Memory B cell (primary cell): ENCODE results near the gene SEMA6D.

Source experiments
- ATAC-seq: fragments of 150-1000 bp; cut with Tn5 transposase; 2 replicates; pipeline ENCODE4 v1.10.0; 2021; ENCODE audit warnings: low read depth, mild to moderate bottlenecking, moderate library complexity
- DNase-seq, 2 donors: peaks; one replicate each; pipeline ENCODE4 v3.0.0; 2022; ENCODE audit warnings: low spot score in 2 of 2
- H3K27ac Mint-ChIP-seq: one replicate; pipeline ENCODE4 v1.8.0; 2022; ENCODE audit warnings: mild to moderate bottlenecking, moderate library complexity, mixed read lengths
- H3K27me3 Mint-ChIP-seq: one replicate; pipeline ENCODE4 v1.8.0; 2022; ENCODE audit warnings: mixed read lengths
- H3K36me3 Mint-ChIP-seq: one replicate; pipeline ENCODE4 v1.8.0; 2022; ENCODE audit warnings: mild to moderate bottlenecking, mixed read lengths
- H3K4me1 Mint-ChIP-seq: one replicate; pipeline ENCODE4 v1.8.0; 2022; ENCODE audit warnings: mixed read lengths
- H3K4me3 Mint-ChIP-seq: one replicate; pipeline ENCODE4 v1.8.0; 2022; ENCODE audit warnings: mild to moderate bottlenecking, moderate library complexity, mixed read lengths
- H3K9me3 Mint-ChIP-seq: one replicate; pipeline ENCODE4 v1.8.0; 2022; ENCODE audit warnings: mixed read lengths

SEMA6D gene

DNA sequence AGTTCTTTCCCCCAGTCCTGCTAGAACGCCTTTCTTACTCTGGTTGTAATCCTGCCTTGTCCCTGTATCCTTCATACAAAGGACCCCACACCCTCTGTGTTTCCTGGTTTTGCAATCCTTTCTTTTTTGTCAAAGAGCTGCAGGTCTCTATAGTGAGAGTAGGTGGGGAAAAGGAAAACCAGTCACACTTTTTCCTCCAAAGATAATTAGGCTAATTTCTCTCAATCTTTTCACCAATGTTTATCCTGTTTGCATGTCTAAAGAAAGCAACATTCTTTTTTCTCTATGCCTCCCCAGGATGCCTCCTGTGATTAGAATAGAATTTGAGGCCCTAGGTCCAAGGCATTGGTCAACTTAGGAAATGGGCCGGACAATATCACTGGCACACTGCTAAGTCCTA is 25.4 kb downstream of the SEMA6D start:
- H3K27ac Mint-ChIP-seq = no peak overlapping the region
- ATAC-seq = no peak
- peaks cover 4% of the 10 kb centered on the region for H3K27me3 Mint-ChIP-seq
- no peaks in the 10 kb centered on the region for H3K4me1 Mint-ChIP-seq
- H3K4me3 Mint-ChIP-seq = no peak overlapping the region
- no peaks in the 10 kb centered on the region for H3K9me3 Mint-ChIP-seq
- no peak for DNase-seq
- H3K36me3 Mint-ChIP-seq = no peaks in the 10 kb centered on the region

DNA sequence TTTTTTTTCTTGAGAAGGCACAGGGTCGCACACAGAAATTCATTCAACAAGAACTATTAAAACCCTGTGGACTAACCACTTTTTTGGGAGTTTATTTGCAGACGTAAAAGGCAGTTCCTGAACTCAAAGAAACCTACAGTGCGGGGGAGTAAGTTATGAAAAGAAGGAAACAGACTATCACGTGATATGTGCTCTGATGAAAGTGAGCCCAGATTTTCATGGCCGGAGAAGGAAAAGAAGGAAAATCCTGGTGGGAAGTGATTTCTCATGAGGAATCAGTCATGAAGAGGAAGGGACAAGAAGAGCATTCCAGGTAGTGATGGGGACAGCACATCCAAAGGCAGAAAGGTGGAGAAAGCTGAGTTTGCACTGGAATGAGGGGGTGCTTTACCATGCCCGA is 26.1 kb downstream of the SEMA6D start:
- Mint-ChIP-seq H3K4me3 (no peak overlapping the region), H3K9me3 (no peaks in the 10 kb centered on the region), H3K36me3 (no peaks in the 10 kb centered on the region), H3K27me3 (peaks cover 1% of the 10 kb centered on the region), H3K27ac (no peak overlapping the region), H3K4me1 (no peaks in the 10 kb centered on the region)
- ATAC-seq = no peak
- DNase-seq = no peak

DNA sequence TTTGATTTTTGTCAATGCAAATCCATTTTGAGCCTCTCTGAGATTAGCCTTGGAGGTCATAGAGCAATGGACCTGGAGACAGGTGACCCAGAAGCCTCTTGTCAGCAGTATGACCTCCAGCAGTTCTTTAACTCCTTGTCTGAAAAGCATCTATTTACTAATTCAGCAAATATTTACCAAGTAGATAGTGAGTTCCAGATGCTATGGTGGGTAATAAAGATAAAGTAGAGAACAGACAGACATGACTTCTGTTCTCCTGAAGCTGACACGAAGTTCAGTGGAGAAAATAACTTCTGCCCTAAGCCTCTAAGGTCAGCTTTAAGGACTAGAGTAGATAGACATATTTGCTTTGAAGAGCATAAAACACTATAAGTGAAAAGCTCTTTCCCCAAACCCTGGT is 26.6 kb downstream of the SEMA6D start:
- no peak for ATAC-seq
- no peak for DNase-seq
- no peak overlapping the region for H3K4me3 Mint-ChIP-seq
- no peaks in the 10 kb centered on the region for H3K36me3 Mint-ChIP-seq
- H3K27me3 Mint-ChIP-seq = peaks cover 1% of the 10 kb centered on the region
- no peak overlapping the region for H3K27ac Mint-ChIP-seq
- H3K4me1 Mint-ChIP-seq = no peaks in the 10 kb centered on the region
- H3K9me3 Mint-ChIP-seq = no peaks in the 10 kb centered on the region

DNA sequence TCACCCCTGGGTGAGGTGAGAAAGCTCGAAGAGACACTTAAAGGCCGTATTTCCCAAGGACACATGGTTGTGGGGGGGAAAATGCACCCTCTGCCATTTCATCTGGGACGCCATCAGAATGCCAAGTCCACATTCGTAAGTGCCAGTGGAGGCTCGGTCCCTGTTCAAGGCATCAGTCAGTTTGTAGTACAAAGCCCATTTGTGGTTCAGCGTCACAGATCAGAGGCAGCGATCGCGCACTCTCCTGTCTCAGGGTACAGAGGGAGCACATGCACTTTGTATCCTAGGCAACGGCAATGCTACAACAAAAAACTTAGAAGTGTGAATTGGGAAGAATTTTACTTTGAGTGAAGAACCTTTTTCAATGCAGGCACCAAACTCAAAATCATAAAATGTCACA is 27.2 kb downstream of the SEMA6D start:
- Mint-ChIP-seq H3K9me3 (no peaks in the 10 kb centered on the region), H3K27ac (no peak overlapping the region), H3K4me3 (no peak overlapping the region), H3K27me3 (peaks cover 1% of the 10 kb centered on the region), H3K4me1 (no peaks in the 10 kb centered on the region), H3K36me3 (no peaks in the 10 kb centered on the region)
- ATAC-seq = no peak
- no peak for DNase-seq

DNA sequence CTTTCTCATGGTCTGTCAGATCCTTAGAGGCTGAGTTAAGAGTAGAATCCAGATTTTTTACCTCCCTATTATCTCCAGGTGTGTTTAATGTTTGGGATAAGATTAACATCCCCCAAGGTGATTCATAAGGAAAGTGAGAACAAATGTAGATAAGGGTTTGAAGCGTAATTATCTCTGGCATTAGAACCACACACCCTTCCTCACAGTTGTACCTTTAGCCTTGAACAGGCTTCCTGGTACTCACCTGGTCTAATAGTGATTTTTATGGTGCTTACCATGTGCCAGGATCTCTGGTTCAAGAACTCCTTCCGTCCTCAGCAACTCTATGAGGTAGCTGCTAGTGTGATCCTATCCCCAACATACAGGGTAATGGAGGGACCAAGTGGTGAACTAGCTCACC is 27.7 kb downstream of the SEMA6D start:
- Mint-ChIP-seq H3K4me1 (no peaks in the 10 kb centered on the region), H3K27ac (no peak overlapping the region)

DNA sequence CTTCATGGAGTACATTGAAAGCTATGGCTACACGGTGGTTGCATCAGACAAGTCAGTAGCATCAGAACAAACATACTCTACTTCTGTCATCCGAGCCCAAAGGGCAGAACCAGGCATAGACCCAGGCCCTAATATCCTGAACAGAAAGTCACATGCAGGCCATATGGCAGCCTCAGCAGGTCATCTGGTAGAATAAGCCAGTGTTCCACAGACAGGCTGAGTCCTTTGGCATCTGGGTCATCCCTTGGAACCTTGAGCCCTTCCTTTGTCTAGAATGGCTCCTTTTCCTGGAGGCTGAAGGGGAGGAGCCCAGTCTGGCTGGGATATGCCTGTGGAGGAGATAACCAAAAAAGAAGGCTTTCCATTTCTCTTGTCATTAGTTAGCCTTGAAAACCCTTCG is 29.2 kb downstream of the SEMA6D start:
- ATAC-seq (no peak), DNase-seq (no peak)
- H3K4me3 Mint-ChIP-seq = no peak overlapping the region
- peaks cover 1% of the 10 kb centered on the region for H3K27me3 Mint-ChIP-seq
- no peaks in the 10 kb centered on the region for H3K36me3 Mint-ChIP-seq
- H3K4me1 Mint-ChIP-seq = no peaks in the 10 kb centered on the region
- H3K27ac Mint-ChIP-seq = no peak overlapping the region
- no peaks in the 10 kb centered on the region for H3K9me3 Mint-ChIP-seq

More for the DNA sequence above, 27.7 kb downstream of the SEMA6D start:
- H3K9me3 Mint-ChIP-seq = no peaks in the 10 kb centered on the region
- no peaks in the 10 kb centered on the region for H3K36me3 Mint-ChIP-seq
- peaks cover 1% of the 10 kb centered on the region for H3K27me3 Mint-ChIP-seq
- no peak for DNase-seq
- H3K4me3 Mint-ChIP-seq = no peak overlapping the region
- no peak for ATAC-seq

DNA sequence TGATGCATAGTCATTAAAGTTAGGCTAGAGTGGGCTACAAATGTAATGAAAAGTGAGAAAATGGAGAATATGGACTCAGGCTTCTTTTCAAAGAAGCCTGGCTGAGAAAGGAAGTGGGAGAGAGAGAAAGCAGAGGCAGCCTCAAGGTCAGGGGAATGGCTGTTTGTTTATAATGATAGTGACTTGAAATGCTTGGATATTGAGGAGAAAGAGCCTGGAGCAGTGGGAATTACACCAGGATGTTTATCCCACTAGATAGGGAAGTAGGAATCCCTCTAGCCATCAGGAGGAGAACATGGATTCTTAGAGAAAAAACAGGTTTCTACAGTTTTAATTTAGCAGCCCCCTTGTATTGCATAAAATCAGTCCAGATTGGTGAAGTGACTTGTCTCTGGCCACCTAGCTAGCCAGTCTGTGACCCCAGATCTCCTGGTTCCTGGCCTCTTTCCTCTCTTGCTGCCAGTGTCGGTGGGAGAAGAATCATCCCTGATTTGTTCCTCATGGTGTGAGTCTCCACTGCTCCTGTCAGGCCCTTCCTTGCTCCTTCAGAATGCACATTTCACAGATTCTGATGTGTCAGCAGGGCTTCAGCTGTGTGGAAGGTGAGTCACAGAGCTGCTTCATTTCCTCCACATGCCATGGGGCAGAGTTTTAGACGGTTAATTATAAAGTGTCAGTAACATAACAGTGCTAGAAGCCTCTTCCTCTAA is 32.9 kb downstream of the SEMA6D start:
- H3K27ac Mint-ChIP-seq = no peak overlapping the region
- DNase-seq = no peak
- peaks cover 1% of the 10 kb centered on the region for H3K27me3 Mint-ChIP-seq
- peaks cover 7% of the 10 kb centered on the region for H3K9me3 Mint-ChIP-seq
- ATAC-seq = no peak
- no peaks in the 10 kb centered on the region for H3K4me1 Mint-ChIP-seq
- H3K36me3 Mint-ChIP-seq = peaks cover 1% of the 10 kb centered on the region
- H3K4me3 Mint-ChIP-seq = no peak overlapping the region

DNA sequence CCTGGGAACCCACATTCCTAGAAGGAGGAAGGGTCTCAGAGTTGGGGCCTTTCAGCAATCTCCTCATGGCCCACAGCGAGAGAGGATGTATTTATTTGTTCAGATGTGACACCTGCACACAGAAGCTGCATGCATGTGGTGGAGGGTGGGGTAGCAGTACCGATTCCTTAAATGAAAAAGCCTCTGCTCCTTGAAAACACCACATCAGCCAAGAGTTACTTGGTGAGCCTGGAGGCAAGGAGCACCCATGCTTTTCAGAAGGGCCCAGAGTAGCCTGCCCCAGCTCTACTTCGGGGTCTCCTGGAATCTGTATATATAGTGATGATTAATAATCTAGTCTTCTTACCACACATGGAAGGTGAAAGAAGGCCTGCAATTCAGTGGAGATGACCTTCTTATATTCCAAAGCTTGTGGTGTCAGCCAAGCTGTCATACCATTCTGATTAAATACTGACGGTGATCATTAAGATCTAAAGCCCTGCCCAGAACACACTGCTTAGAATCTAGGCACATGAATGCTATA is 33.5 kb downstream of the SEMA6D start:
- ATAC-seq (no peak), DNase-seq (no peak)
- H3K9me3 Mint-ChIP-seq = peaks cover 9% of the 10 kb centered on the region
- no peak overlapping the region for H3K4me3 Mint-ChIP-seq
- no peak overlapping the region for H3K27ac Mint-ChIP-seq
- peaks cover 1% of the 10 kb centered on the region for H3K36me3 Mint-ChIP-seq
- H3K27me3 Mint-ChIP-seq = peaks cover 1% of the 10 kb centered on the region
- H3K4me1 Mint-ChIP-seq = no peaks in the 10 kb centered on the region

DNA sequence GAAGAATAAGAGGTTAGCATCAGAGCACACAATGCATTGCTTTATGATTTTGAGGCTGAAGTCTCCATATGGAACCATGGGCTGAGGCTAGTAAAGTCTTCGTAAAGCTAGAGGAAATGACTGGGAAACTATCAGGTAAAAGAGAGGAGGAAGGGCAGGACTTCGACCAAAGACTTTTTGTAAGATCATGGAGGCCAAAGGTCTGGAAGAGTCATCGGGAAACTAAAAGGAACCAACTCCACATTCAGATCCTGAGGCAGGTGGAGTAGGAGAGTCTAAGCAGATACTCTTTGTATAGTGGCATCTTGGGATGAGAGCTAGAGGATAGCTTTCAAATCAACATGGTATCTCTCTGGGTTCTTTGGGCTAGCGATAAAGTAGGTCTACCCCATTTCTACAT is 36.3 kb downstream of the SEMA6D start:
- DNase-seq (no peak), ATAC-seq (no peak)
- Mint-ChIP-seq H3K9me3 (peaks cover 9% of the 10 kb centered on the region), H3K36me3 (peaks cover 1% of the 10 kb centered on the region), H3K4me1 (no peaks in the 10 kb centered on the region), H3K4me3 (no peak overlapping the region), H3K27ac (no peak overlapping the region), H3K27me3 (no peaks in the 10 kb centered on the region)

DNA sequence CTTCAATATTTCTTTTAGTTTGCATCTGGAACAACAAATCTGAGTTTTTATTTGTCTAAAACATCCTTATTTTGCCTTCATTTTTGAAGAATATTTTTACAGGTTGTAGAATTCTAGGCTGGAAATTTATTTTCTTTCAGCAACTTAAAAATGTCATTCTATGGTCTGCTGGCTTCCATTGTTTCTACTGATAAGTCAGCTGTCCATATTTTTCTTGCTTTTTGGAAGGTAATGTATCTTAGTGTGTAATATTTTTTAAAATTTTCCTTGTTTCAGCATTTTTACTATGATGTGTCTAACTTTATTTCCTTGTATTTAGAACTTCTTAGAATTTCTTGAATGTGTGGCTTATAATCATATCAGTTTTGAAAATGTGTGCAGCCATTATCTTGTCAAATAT is 37.0 kb downstream of the SEMA6D start:
- Mint-ChIP-seq H3K36me3 (peaks cover 1% of the 10 kb centered on the region), H3K4me3 (no peak overlapping the region), H3K27ac (no peak overlapping the region), H3K4me1 (no peaks in the 10 kb centered on the region), H3K9me3 (peaks cover 9% of the 10 kb centered on the region), H3K27me3 (no peaks in the 10 kb centered on the region)
- no peak for ATAC-seq
- DNase-seq = no peak

DNA sequence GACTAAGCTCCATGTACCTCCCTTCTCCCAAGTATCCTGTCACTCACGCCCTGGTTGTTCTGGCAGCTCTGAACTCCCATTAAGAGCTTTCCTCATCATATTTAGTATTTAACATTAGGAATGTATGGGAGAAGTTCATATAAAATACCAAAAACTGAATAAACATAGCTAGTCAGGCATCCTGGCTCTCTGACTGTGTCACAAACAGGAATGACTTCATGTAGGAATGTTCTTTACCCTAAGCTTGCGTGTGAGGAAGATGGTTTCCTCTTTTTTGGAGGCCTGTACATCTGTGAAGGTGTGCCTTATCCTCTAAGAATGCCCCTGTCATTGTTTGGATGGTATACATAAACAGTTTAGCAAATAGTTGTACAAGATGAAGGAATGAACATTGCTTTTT is 38.6 kb downstream of the SEMA6D start:
- no peak for DNase-seq
- no peak for ATAC-seq
- Mint-ChIP-seq H3K9me3 (peaks cover 9% of the 10 kb centered on the region), H3K27ac (no peak overlapping the region), H3K4me1 (no peaks in the 10 kb centered on the region), H3K27me3 (no peaks in the 10 kb centered on the region), H3K36me3 (peaks cover 1% of the 10 kb centered on the region), H3K4me3 (no peak overlapping the region)

DNA sequence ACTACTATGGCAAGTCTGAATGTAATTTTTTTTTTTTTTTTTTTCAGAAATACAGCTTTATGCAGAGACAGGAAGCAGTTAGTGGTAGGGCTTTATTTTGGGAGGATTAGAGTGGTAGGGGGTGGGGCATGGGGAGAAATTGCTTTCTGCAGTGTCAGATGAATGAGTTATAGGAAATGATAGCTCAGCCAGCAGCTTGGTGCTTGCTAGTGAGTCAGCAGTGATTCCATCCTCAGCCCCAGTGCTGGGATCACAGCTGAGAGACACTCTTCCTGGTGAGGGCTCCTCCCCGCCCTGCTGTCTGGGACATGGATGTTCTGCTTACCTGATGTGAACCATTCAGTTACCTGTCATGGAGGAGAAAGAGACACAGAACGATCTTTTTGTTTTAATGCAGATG is 39.6 kb downstream of the SEMA6D start:
- Mint-ChIP-seq H3K27me3 (no peaks in the 10 kb centered on the region), H3K27ac (no peak overlapping the region)

DNA sequence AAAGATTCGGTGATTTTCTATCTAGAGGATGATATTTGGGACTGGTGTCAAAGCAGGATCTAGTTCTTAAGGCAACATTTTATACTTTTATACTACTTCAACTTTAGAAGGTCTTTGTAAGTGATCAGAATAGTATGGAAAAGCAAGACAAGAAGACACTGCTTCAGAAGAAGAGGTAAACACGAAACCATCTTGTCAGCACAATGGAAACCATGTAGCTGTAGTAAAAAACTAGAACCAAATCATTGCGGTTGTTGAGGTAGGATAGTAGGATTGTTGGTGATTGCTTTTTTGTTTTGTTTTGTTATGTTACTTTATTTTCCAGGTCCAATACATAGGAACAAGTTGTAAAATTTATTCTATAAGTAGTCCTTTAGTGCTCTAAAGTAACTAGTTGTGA is 40.0 kb downstream of the SEMA6D start:
- Mint-ChIP-seq H3K4me1 (no peaks in the 10 kb centered on the region), H3K27me3 (no peaks in the 10 kb centered on the region), H3K4me3 (no peak overlapping the region), H3K27ac (no peak overlapping the region), H3K9me3 (peaks cover 9% of the 10 kb centered on the region), H3K36me3 (peaks cover 1% of the 10 kb centered on the region)
- ATAC-seq = no peak
- DNase-seq = no peak

More for the DNA sequence above, 39.6 kb downstream of the SEMA6D start:
- H3K36me3 Mint-ChIP-seq = peaks cover 1% of the 10 kb centered on the region
- DNase-seq (no peak), ATAC-seq (no peak)
- H3K4me3 Mint-ChIP-seq = no peak overlapping the region
- H3K4me1 Mint-ChIP-seq = no peaks in the 10 kb centered on the region
- peaks cover 9% of the 10 kb centered on the region for H3K9me3 Mint-ChIP-seq

DNA sequence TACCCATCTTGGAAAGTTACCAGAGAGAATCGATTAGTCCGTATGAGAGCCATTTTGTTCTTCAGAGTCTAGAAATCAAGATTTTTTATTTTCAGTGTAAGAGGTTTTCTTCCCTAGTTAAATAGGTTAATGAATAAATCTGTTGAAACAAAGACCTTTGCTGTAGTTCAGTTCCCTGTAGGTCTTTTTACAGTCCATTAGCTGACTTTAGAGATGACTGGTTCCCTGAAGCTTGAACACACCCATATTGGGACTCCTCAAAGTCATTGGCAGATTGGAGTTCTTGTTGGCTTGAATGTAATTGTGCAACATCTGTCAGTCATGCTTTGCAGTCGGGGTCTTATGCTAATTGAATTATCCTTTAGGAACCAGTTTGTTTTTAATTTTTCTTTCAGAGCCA is 45.3 kb downstream of the SEMA6D start:
- no peak overlapping the region for H3K27ac Mint-ChIP-seq
- DNase-seq (no peak), ATAC-seq (no peak)
- no peaks in the 10 kb centered on the region for H3K4me1 Mint-ChIP-seq
- peaks cover 3% of the 10 kb centered on the region for H3K9me3 Mint-ChIP-seq
- H3K4me3 Mint-ChIP-seq = no peak overlapping the region
- H3K27me3 Mint-ChIP-seq = peaks cover 5% of the 10 kb centered on the region
- no peaks in the 10 kb centered on the region for H3K36me3 Mint-ChIP-seq

DNA sequence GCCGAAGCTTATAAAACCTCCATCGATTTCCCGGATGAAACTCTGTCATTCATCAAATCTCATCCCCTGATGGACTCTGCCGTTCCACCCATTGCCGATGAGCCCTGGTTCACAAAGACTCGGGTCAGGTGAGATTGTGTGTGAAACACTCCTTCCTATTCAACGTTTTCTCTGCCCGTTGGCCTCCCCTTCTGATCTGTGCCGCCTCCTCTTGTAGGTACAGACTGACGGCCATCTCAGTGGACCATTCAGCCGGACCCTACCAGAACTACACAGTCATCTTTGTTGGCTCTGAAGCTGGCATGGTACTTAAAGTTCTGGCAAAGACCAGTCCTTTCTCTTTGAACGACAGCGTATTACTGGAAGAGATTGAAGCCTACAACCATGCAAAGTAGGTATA is 47.4 kb downstream of the SEMA6D start:
- Mint-ChIP-seq H3K27ac (no peak overlapping the region), H3K9me3 (peaks cover 3% of the 10 kb centered on the region), H3K27me3 (peaks cover 5% of the 10 kb centered on the region), H3K36me3 (no peaks in the 10 kb centered on the region), H3K4me1 (no peaks in the 10 kb centered on the region), H3K4me3 (no peak overlapping the region)
- no peak for ATAC-seq
- no peak for DNase-seq
